IMR-90 (cell line): ENCODE data around the gene NDUFAF2. TPM values are rescaled to one million over a fixed set of nuclear protein-coding genes. Genes with fewer than 3 reads are reported as not detected.
A peak's percentile ranks its signal among the peaks of the same experiment; 100 is the strongest.

ENCODE experiments used
- ATAC-seq: fragments of 200-7000 bp; cut with Tn5 transposase; 2 replicates; pipeline ENCODE4 v1.9.1; 2020; ENCODE audit warnings: low read depth, mild to moderate bottlenecking, moderate library complexity
- Bru-seq: library from RNA; stranded (reverse); fragments of 400-500 nt; gene quantifications from one replicate; lab custom pipeline; 2021; lab: Mats Ljungman, UMichigan
- BruChase-seq, 2 experiments: library from RNA; stranded (reverse); fragments of 400-500 nt; gene quantifications; one replicate each; lab custom pipeline; 2021; lab: Mats Ljungman, UMichigan
- BruUV-seq: library from RNA; stranded (reverse); fragments of 400-500 nt; replicated peaks from 2 replicates; lab custom pipeline; 2021; lab: Mats Ljungman, UMichigan
- CTCF ChIA-PET: fragments of 300-600 bp; formaldehyde crosslinking; extraction: SDS; loops from one replicate; lab custom pipeline; 2021; ENCODE audit warnings: antibody characterized with exemption; lab: Yijun Ruan, JAX
- POLR2A ChIA-PET: fragments of 300-600 bp; sonication (Branson Sonifier 250); formaldehyde crosslinking; loops from one replicate; lab custom pipeline; 2022; ENCODE audit warnings: antibody characterized with exemption; ENCODE audit not compliant: unreplicated experiment; lab: Charles Lee
- DNase-seq: peaks from one replicate; pipeline ENCODE4 v3.0.0; 2013
- H2AFZ ChIP-seq: replicated peaks from 2 replicates; pipeline ENCODE3; 2013; ENCODE audit warnings: low read length, mild to moderate bottlenecking; ENCODE audit not compliant: poor library complexity
- H2AK5ac ChIP-seq: 2 replicates; pipeline ENCODE4 v1.6.1; 2013; ENCODE audit warnings: low read depth, low read length, inconsistent platforms
- H2AK9ac ChIP-seq: replicated peaks from 2 replicates; pipeline ENCODE3; 2013; ENCODE audit warnings: mild to moderate bottlenecking, low read depth, low read length, moderate library complexity; ENCODE audit not compliant: poor library complexity
- H2BK120ac ChIP-seq: 2 replicates; pipeline ENCODE4 v1.6.1; 2013; ENCODE audit warnings: low read depth, low read length, inconsistent platforms
- H2BK15ac ChIP-seq: 3 replicates; pipeline ENCODE4 v1.6.1; 2013; ENCODE audit warnings: low read depth, low read length, inconsistent platforms
- H2BK20ac ChIP-seq: 2 replicates; pipeline ENCODE4 v1.6.1; 2013; ENCODE audit warnings: low read depth, mild to moderate bottlenecking, inconsistent platforms, low read length, moderate library complexity
- H2BK5ac ChIP-seq: 2 replicates; pipeline ENCODE4 v1.6.1; 2013; ENCODE audit warnings: mild to moderate bottlenecking, low read depth, low read length, inconsistent platforms; ENCODE audit not compliant: poor library complexity, severe bottlenecking
- H3K14ac ChIP-seq: replicated peaks from 2 replicates; pipeline ENCODE4 v1.6.1; 2013; ENCODE audit warnings: low read depth, low read length, inconsistent platforms
- H3K18ac ChIP-seq: 2 replicates; pipeline ENCODE4 v1.6.1; 2013; ENCODE audit warnings: low read depth, low read length, control low read depth
- H3K23ac ChIP-seq: 2 replicates; pipeline ENCODE4 v1.6.1; 2013; ENCODE audit warnings: low read depth, low read length, inconsistent platforms
- H3K27ac ChIP-seq: 2 replicates; pipeline ENCODE4 v1.5.1; 2013; ENCODE audit warnings: mild to moderate bottlenecking, control low read depth, low read length; ENCODE audit not compliant: insufficient read depth
- H3K27me3 ChIP-seq: 2 replicates; pipeline ENCODE4 v1.6.1; 2013; ENCODE audit warnings: low read length; ENCODE audit not compliant: control insufficient read depth, insufficient read depth
- H3K36me3 ChIP-seq: 2 replicates; pipeline ENCODE4 v1.6.1; 2013; ENCODE audit warnings: low read length, mixed read lengths; ENCODE audit not compliant: control insufficient read depth, insufficient read depth
- H3K4ac ChIP-seq: 2 replicates; pipeline ENCODE4 v1.6.1; 2013; ENCODE audit warnings: low read depth, low read length, inconsistent platforms
- H3K4me1 ChIP-seq: 2 replicates; pipeline ENCODE4 v1.6.1; 2013; ENCODE audit warnings: low read length, mixed read lengths; ENCODE audit not compliant: control insufficient read depth, insufficient read depth
- H3K4me2 ChIP-seq: 2 replicates; pipeline ENCODE4 v1.6.1; 2013; ENCODE audit warnings: low read depth, mild to moderate bottlenecking, control low read depth, low read length, moderate library complexity
- H3K4me3 ChIP-seq: 2 replicates; pipeline ENCODE4 v1.5.1; 2013; ENCODE audit warnings: low read depth, mild to moderate bottlenecking, control low read depth, low read length, moderate library complexity; ENCODE audit not compliant: insufficient read depth
- H3K56ac ChIP-seq: 2 replicates; pipeline ENCODE4 v1.6.1; 2013; ENCODE audit warnings: low read length, inconsistent platforms; ENCODE audit not compliant: insufficient read depth; ENCODE audit errors: extremely low read depth
- H3K79me1 ChIP-seq, 2 experiments: 2 replicates each; pipeline ENCODE4 v1.6.1; 2013; ENCODE audit warnings: low read length in 2 of 2, inconsistent platforms in 1 of 2, low read depth in 1 of 2
- H3K9ac ChIP-seq: 2 replicates; pipeline ENCODE4 v1.6.1; 2013; ENCODE audit warnings: low read depth, low read length, control low read depth
- H3K9me1 ChIP-seq: 2 replicates; pipeline ENCODE4 v1.6.1; 2013; ENCODE audit warnings: low read length, inconsistent platforms; ENCODE audit not compliant: insufficient read depth
- H3K9me3 ChIP-seq: 2 replicates; pipeline ENCODE4 v1.6.1; 2013; ENCODE audit warnings: low read length; ENCODE audit not compliant: control insufficient read depth, insufficient read depth
- H4K20me1 ChIP-seq: 2 replicates; pipeline ENCODE4 v1.6.1; 2013; ENCODE audit warnings: low read length, inconsistent platforms; ENCODE audit not compliant: insufficient read depth
- H4K5ac ChIP-seq: 2 replicates; pipeline ENCODE4 v1.6.1; 2013; ENCODE audit warnings: mild to moderate bottlenecking, low read depth, low read length, control low read depth
- H4K8ac ChIP-seq, 2 experiments: 2 replicates each; pipeline ENCODE4 v1.6.1; 2013; ENCODE audit warnings: low read depth in 2 of 2, low read length in 2 of 2, control low read depth in 1 of 2, inconsistent platforms in 1 of 2
- H4K91ac ChIP-seq: 2 replicates; pipeline ENCODE4 v1.6.1; 2013; ENCODE audit warnings: low read depth, low read length, inconsistent platforms; ENCODE audit not compliant: insufficient read depth
- FOS ChIP-seq: fragments of 150-350 bp; IDR thresholded peaks from 2 replicates; pipeline ENCODE4 v1.6.1; 2016; ENCODE audit warnings: low read depth, low read length
- MXI1 ChIP-seq: IDR thresholded peaks from 2 replicates; pipeline ENCODE4 v1.6.1; 2012; ENCODE audit warnings: low read depth, mild to moderate bottlenecking, low read length, moderate library complexity, borderline replicate concordance
- POLR2A ChIP-seq: IDR thresholded peaks from 2 replicates; pipeline ENCODE4 v1.6.1; 2012; ENCODE audit warnings: mild to moderate bottlenecking, low read depth, low read length
- WGBS, 2 experiments: methylation state at CpG; one replicate each; pipeline versions ENCODE4 v1.1.5 to v1.1.7; 2013; ENCODE audit warnings: missing lambda C conversion rate in 2 of 2; ENCODE audit not compliant: insufficient read length in 1 of 2; ENCODE audit errors: extremely low coverage in 2 of 2; 5-methylcytosine and 5-hydroxymethylcytosine counted together
- dilution Hi-C: fragments of 300-500 bp; cut with HindIII; formaldehyde crosslinking; loops from one replicate; pipeline ENCODE4 v1.14.3; 2018; ENCODE audit warnings: low sequenced_read_pairs; ENCODE audit not compliant: unreplicated experiment
- in situ Hi-C: fragments of 300-500 bp; cut with MboI; formaldehyde crosslinking; loops from 3 replicates; pipeline ENCODE4 v1.14.3; 2019; ENCODE audit warnings: low sequenced_read_pairs, inconsistent platforms, mixed read lengths
- intact Hi-C: fragments of 100-400 bp; cut with micrococcal nuclease; formaldehyde crosslinking; loops from 2 replicates; pipeline ENCODE4 v1.10.0; 2022
- long read RNA-seq: library from polyadenylated mRNA; unstranded; transcript quantifications from one replicate; pipeline ENCODE4 v2.0.0, GENCODE V29; 2021; ENCODE audit not compliant: unreplicated experiment
- polyA plus RNA-seq, 3 experiments: library from polyadenylated mRNA; depleted of rRNA; stranded (reverse); fragments of >200 nt; gene quantifications; 2 replicates each; pipeline ENCODE4 v1.2.3, GENCODE V29; 2012; ENCODE audit warnings: low replicate concordance in 1 of 3
- total RNA-seq: library from RNA; depleted of rRNA; stranded (reverse); fragments of >200 nt; gene quantifications from 2 replicates; pipeline ENCODE4 v1.2.3, GENCODE V29; 2012; rRNA removed

NDUFAF2 gene, protein sequence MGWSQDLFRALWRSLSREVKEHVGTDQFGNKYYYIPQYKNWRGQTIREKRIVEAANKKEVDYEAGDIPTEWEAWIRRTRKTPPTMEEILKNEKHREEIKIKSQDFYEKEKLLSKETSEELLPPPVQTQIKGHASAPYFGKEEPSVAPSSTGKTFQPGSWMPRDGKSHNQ
- total RNA-seq: 11.8 and 34.2 TPM in 2 replicates
- 24.7 and 27.2 TPM in 2 replicates for polyA plus RNA-seq (2012; rRNA removed)
- 5.5 and 5.7 TPM in 2 replicates for polyA plus RNA-seq (2012; cell fraction: cytosol; rRNA removed)
- 1.1 and 8.6 TPM in 2 replicates for polyA plus RNA-seq (2012; cell fraction: nucleus; rRNA removed; ENCODE audit: low replicate concordance)
- percentile 71 among the genes with signal in this experiment for Bru-seq, nascent RNA
- BruChase-seq, experiment 1, labeled RNA remaining after a 6-hour chase: percentile 50 among the genes with signal in this experiment
- percentile 62 among the genes with signal in this experiment for BruChase-seq, experiment 2, labeled RNA remaining after a 2-hour chase
- long read RNA-seq, transcript NDUFAF2-201 (4 exons, 719 nt): major isoform, 21 of 34 reads
- long read RNA-seq, partial matches to known transcripts: 5 of 34 reads
- long read RNA-seq, other reads (novel, unspliced or antisense): 8 of 34 reads

DNA sequence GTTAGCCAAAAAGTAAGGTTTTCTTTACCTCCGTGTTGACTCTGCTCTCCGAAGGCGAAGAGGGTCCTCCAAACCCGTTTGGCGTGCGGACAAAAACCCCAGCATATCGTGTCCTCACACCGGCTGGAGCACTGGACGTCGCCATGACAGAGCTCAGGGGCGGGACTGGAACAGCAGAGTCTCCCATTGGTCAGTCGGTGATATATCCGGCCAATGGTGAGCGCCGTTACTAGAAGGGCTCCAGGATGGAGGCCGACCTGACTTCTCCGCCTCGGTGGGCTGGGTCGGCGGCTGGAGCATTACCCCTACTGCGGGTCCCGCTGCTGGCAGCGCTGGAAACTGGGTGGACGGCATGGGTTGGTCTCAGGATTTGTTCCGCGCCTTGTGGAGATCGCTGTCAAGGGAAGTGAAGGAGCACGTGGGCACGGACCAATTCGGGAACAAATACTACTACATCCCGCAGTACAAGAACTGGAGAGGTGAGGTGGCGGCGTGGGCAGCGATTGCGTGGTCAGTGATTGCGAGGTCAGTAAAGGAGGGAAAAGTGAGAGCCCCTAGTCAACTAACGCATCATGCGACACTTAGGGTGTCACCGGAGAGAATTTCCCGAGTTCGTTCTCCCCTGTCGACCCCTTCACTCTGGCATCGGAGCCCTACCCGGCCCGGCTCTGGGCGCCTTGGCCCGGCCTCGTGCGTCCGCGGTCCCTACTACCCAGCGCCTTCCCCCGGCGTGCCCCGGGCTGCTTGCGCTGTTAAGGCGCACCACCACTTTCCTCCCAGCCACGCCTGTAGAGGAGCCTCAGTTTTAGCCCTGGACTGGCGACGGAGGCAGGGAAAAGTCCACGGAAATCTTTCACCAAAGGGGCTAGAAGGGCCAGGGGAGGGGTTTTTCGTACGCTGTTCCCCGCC is at the start of gene NDUFAF2, which contains the start of gene ERCC8:
NDUFAF2 (plus strand) TSS at position 302 of the 909 bp plus-strand sequence; CDS start at position 353, 51 bp downstream.
ERCC8 (minus strand) TSS at position 167 of the 909 bp plus-strand sequence; CDS start at position 105, 62 bp downstream.
- WGBS, 2 experiments: 4% methylated on average over 13 of the region's 64 CpGs; no CpG with 5 or more reads in 1 of the 2 experiments
- intact Hi-C loops: loop anchor here (5.0 kb wide), 2 partner anchors 248 to 268 kb away; no protein-coding TSS in a partner anchor
- no TSS peak for BruUV-seq

More for the DNA sequence above, at the start of gene NDUFAF2, which contains the start of gene ERCC8:
- H4K20me1 ChIP-seq: peaks cover 4% of the 10 kb centered on the region; the same call in 1 of the 2 replicates
- peak within 1 kb of the TSS; percentile 94 for H2AK9ac ChIP-seq
- peak within 1 kb of the TSS; percentile 89 for H3K4me2 ChIP-seq
- in situ Hi-C loops (loop anchor here (10.0 kb wide), 1 partner anchor 240 kb away; the partner anchor contains the start of gene DEPDC1B), dilution Hi-C loops (no loop called here)
- no peak within 1 kb of the TSS for H2BK20ac ChIP-seq
- peak within 1 kb of the TSS; percentile 50 for H3K27ac ChIP-seq
- peak within 1 kb of the TSS; percentile 83 for H3K4ac ChIP-seq
- no peaks in the 10 kb centered on the region for H3K9me3 ChIP-seq
- TF ChIP-seq POLR2A: peak; percentile 65; the same call in 1 of the 2 replicates
- peak; percentile 90; the same call in 1 of the 2 replicates for TF ChIP-seq MXI1
- no peak for TF ChIP-seq FOS
- peak within 1 kb of the TSS; percentile 95 for H2AFZ ChIP-seq
- peak within 1 kb of the TSS; percentile 76 for H3K14ac ChIP-seq
- H3K9me1 ChIP-seq: no peaks in the 10 kb centered on the region
- H3K9ac ChIP-seq: peak within 1 kb of the TSS; percentile 80
- no peaks in the 10 kb centered on the region for H3K36me3 ChIP-seq
- H4K91ac ChIP-seq: peak within 1 kb of the TSS; percentile 65
- no peaks in the 10 kb centered on the region for H3K27me3 ChIP-seq
- H4K8ac ChIP-seq: peak within 1 kb of the TSS; percentile 59 to 90
- no peaks in the 10 kb centered on the region for H3K4me1 ChIP-seq
- peak within 1 kb of the TSS; percentile 29 for H3K56ac ChIP-seq
- peak within 1 kb of the TSS; percentile 98 for H3K23ac ChIP-seq
- H2BK5ac ChIP-seq: peak within 1 kb of the TSS; percentile 51
- peak within 1 kb of the TSS; percentile 57; the same call in 1 of the 2 replicates for H3K18ac ChIP-seq
- no peak within 1 kb of the TSS for H2BK120ac ChIP-seq
- POLR2A ChIA-PET: no interaction called here
- CTCF ChIA-PET: interaction anchor here (0.6 kb wide), 2 partner anchors 13 to 1634 kb away, joined by 3 to 4 read pairs; partner anchors contain the start of gene LRRC70
- ATAC-seq (peak; percentile 97), DNase-seq (peak; percentile 92)
- peak within 1 kb of the TSS; percentile 93 for H4K5ac ChIP-seq
- peak within 1 kb of the TSS; percentile 88 for H3K4me3 ChIP-seq
- no peak within 1 kb of the TSS for H2AK5ac ChIP-seq
- H2BK15ac ChIP-seq: no peak within 1 kb of the TSS; the same call in 2 of the 3 replicates
- H3K79me1 ChIP-seq: peaks cover 20 to 52% of the 10 kb centered on the region in 2 experiments; a peak in 3 of 4 replicates
